ENCODE measurements around the gene NAV3. TPM values are rescaled to one million over a fixed set of nuclear protein-coding genes. Genes with fewer than 3 reads are reported as not detected.

The NAV3 gene
- total RNA-seq, 3 donors from 2014 or later, result 0.90 to 5.3 (median 2.5) TPM

DNA sequence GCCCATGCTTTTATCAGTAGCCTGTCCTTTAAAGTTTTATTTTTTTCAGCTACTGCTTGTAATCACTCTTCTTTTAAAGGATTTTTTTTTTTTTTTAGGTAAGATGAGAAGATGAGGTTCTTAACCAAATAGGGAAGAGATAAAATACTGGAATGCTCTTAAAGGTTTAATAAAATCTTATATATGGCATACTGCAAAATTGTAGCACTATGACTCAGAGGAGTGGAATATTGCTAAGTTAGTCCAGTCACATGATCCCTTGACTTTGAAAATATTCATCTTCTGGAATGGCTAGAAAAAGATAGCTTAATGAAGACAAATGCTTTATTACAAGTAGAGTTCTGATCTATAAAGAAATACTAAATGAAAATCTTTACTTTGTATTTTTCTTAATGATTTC lies 116.6 kb downstream of the NAV3 start:
- ATAC-seq (no peak), DNase-seq (no peak)
- Histone ChIP-seq H3K36me3 (ENCODE audit: low read depth) (no peaks in the 10 kb centered on the region), H3K4me3 (no peak overlapping the region), H3K9me3 (no peaks in the 10 kb centered on the region), H3K4me1 (ENCODE audit: low read depth) (no peaks in the 10 kb centered on the region)
- intact Hi-C loops (cut with DNase I, micrococcal nuclease), result no loop called here
- TF ChIP-seq, protein P1, sequence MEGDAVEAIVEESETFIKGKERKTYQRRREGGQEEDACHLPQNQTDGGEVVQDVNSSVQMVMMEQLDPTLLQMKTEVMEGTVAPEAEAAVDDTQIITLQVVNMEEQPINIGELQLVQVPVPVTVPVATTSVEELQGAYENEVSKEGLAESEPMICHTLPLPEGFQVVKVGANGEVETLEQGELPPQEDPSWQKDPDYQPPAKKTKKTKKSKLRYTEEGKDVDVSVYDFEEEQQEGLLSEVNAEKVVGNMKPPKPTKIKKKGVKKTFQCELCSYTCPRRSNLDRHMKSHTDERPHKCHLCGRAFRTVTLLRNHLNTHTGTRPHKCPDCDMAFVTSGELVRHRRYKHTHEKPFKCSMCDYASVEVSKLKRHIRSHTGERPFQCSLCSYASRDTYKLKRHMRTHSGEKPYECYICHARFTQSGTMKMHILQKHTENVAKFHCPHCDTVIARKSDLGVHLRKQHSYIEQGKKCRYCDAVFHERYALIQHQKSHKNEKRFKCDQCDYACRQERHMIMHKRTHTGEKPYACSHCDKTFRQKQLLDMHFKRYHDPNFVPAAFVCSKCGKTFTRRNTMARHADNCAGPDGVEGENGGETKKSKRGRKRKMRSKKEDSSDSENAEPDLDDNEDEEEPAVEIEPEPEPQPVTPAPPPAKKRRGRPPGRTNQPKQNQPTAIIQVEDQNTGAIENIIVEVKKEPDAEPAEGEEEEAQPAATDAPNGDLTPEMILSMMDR (IDR thresholded peaks at IDR 0.05), result no peak

DNA sequence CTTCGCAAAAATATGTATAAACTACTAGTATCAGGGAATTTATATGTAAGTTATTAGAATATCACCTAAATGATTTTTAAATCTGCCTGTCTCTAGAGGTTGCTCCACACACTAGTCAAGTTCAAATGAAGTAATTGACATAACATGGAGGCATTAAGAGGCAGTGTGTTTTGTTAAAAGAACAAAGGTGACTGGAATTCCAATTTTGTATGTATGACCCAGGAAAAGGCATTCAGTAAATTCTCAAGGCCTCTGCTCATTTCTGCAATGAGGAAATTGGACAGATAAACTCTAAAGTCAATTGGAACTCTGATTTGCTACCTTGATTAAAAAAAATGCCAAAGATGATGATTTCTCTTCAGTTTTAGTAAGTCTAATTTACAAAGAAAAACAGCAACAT lies 117.1 kb downstream of the NAV3 start:
- TF ChIP-seq, protein P1 (IDR thresholded peaks at IDR 0.05), result no peak
- ATAC-seq, result no peak

DNA sequence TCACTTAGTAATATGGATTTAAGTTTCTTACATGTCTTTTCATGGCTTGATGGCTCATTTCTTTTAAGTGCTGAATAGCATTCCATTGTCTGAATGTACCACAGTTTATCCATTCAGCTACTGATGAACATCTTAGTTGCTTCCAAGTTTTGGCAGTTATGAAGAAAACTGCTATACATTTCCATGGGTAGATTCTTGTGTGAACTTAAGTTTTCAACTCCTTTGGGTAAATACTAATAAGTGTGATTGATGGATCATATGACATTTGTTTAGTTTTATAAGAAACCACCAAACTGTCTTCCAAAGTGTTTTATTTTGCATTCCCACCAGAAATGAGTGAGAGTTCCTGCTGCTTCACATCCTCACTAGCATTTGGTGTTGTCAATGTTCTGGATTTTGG lies 119.2 kb downstream of the NAV3 start:
- DNase-seq (no peak), ATAC-seq (no peak)
- H3K36me3 ChIP-seq (ENCODE audit: low read depth), result no peaks in the 10 kb centered on the region
- no peaks in the 10 kb centered on the region for H3K9me3 ChIP-seq
- intact Hi-C loops (cut with DNase I, micrococcal nuclease), result no loop called here
- H3K4me1 ChIP-seq (ENCODE audit: low read depth), result no peaks in the 10 kb centered on the region
- TF ChIP-seq, protein P1 (IDR thresholded peaks at IDR 0.05), result no peak
- no peak overlapping the region for H3K4me3 ChIP-seq

More for the DNA sequence above, 117.1 kb downstream of the NAV3 start:
- Histone ChIP-seq H3K4me3 (no peak overlapping the region), H3K9me3 (no peaks in the 10 kb centered on the region), H3K36me3 (ENCODE audit: low read depth) (no peaks in the 10 kb centered on the region), H3K4me1 (ENCODE audit: low read depth) (no peaks in the 10 kb centered on the region)
- DNase-seq, result no peak
- intact Hi-C loops (cut with DNase I, micrococcal nuclease), result no loop called here

DNA sequence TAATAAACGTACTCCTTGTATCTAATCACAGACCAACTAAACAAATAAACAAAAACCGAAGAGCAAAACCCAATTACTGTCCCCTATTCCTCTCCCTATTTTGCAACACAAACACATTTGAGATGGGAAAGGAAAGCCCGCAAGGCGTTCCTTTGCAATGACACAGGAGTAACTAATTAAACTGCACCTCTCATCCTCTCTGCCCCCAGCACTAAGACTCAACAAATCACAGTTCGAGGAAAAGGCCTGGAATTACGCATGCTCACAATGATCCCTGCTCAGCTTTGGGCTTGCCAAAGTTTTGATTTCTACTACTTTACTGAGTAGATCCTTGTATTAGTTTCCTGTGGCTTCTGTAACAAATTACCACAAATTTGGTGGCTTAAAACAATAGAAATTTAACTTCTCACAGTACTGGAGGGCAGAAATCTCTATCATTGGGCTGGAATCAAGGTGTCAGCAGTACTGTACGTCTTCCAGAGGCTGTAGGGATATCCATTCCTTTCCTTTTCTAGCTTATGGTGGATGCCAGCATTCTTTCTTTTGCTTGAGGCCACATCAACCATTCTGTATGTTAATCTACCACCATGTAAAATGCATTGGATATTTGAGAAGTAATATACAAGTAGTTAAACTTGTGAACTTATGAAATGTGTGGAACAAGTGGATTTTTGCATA lies 123.0 kb downstream of the NAV3 start:
- ATAC-seq, result no peak
- Histone ChIP-seq H3K9me3 (no peaks in the 10 kb centered on the region), H3K4me3 (no peak overlapping the region), H3K4me1 (ENCODE audit: low read depth) (no peaks in the 10 kb centered on the region), H3K36me3 (ENCODE audit: low read depth) (no peaks in the 10 kb centered on the region)
- intact Hi-C loops (cut with DNase I, micrococcal nuclease), result no loop called here
- TF ChIP-seq, protein P1 (IDR thresholded peaks at IDR 0.05), result no peak
- no peak for DNase-seq

DNA sequence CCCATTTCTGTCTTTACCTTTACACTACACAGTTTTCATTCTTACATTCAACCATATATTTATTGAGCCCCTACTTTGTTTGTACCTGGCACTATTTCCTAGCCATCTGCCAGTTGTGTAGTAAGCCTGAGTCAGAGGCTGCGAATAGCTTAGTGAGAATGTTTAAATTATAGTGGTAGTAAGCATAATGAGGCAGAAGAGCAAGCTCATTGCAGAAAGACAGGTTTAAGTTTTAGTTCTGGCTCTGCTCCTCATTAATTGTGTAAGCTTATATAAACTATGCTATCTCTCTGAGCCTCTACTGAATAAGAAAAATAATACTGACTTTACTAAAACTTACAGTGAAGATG lies 123.5 kb downstream of the NAV3 start:
- DNase-seq, result no peak
- ATAC-seq, result no peak
- H3K36me3 ChIP-seq (ENCODE audit: low read depth), result no peaks in the 10 kb centered on the region
- TF ChIP-seq, protein P1 (IDR thresholded peaks at IDR 0.05), result no peak
- no peaks in the 10 kb centered on the region for H3K9me3 ChIP-seq
- intact Hi-C loops (cut with DNase I, micrococcal nuclease), result no loop called here
- H3K4me1 ChIP-seq (ENCODE audit: low read depth), result no peaks in the 10 kb centered on the region
- no peak overlapping the region for H3K4me3 ChIP-seq

DNA sequence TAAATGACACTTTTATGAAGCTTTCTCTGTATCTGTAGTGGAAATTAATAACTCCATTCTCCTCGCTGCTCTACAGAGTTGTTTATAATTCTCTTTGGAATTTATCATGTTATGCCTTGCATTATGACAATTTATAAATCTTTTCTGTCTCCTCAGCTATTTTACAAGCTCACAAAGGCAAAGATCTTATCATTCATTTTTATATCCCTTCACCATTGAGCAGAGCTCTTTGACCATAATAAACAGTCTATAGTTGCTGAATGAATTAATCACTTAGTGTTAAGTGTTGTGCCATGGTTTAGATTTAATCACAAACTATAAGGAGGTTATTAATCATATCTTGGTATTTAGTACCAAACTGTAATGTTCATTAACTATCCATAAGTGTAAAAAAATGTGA lies 126.4 kb downstream of the NAV3 start:
- DNase-seq (no peak), ATAC-seq (no peak)
- Histone ChIP-seq H3K4me1 (ENCODE audit: low read depth) (no peaks in the 10 kb centered on the region), H3K9me3 (no peaks in the 10 kb centered on the region), H3K4me3 (no peak overlapping the region), H3K36me3 (ENCODE audit: low read depth) (no peaks in the 10 kb centered on the region)
- intact Hi-C loops (cut with DNase I, micrococcal nuclease), result no loop called here
- TF ChIP-seq, protein P1 (IDR thresholded peaks at IDR 0.05), result no peak
